A549 treated with dexamethasone at 1 μM for 4 hours (cell line): ENCODE data around the gene OR2T34. TPM values are rescaled to one million over a fixed set of nuclear protein-coding genes. Genes with fewer than 3 reads are reported as not detected.

Experiments
- total RNA-seq: library from RNA; stranded (reverse); fragments of 200-300 nt; extraction: Qiagen RNA extraction; gene quantifications from 5 replicates; pipeline ENCODE4 v1.2.3, GENCODE V29; 2022

OR2T34 gene
- total RNA-seq, result not detected in 5 replicates

GRCh38 chr1:248574657-248575056, at the start of gene OR2T34:
Gene OR2T34 (minus strand): TSS chr1:248574757. CDS start chr1:248574757, 0 bp downstream.

GRCh38 chr1:248597589-248597988, 23.0 kb upstream of the OR2T34 start, which contains the start of gene OR2T10:
Gene OR2T10 (minus strand): TSS chr1:248597700. CDS start chr1:248593768, 3,932 bp downstream.

GRCh38 chr1:248562672-248563071, 11.9 kb downstream of the OR2T34 start, which contains the start of gene OR2T29:
Gene OR2T29 (minus strand): TSS chr1:248562772. CDS start chr1:248559491, 3,281 bp downstream.

Other genes starting within 250 kb of the OR2T34 start
- not detected in 5 replicates for gene OR14C36, start 226.0 kb downstream of the OR2T34 start, total RNA-seq
- gene OR2T4, start 213.1 kb downstream of the OR2T34 start, total RNA-seq, result not detected in 5 replicates
- gene OR2T6, start 199.0 kb downstream of the OR2T34 start, total RNA-seq, result not detected in 5 replicates
- gene OR2T1, start 171.7 kb downstream of the OR2T34 start, total RNA-seq, result not detected in 5 replicates
- not detected in 5 replicates for gene OR2T2, start 129.1 kb downstream of the OR2T34 start, total RNA-seq
- not detected in 5 replicates for gene OR2T3, start 101.4 kb downstream of the OR2T34 start, total RNA-seq
- gene OR2T5, start 86.2 kb downstream of the OR2T34 start, total RNA-seq, result not detected in 5 replicates
- not detected in 5 replicates for gene OR2G6, start 66.7 kb downstream of the OR2T34 start, total RNA-seq
- gene OR2T29, start 12.0 kb downstream of the OR2T34 start, total RNA-seq, result not detected in 5 replicates
- not detected in 5 replicates for gene OR2T10, start 22.9 kb upstream of the OR2T34 start, total RNA-seq
- not detected in 5 replicates for gene OR2T11, start 60.3 kb upstream of the OR2T34 start, total RNA-seq
- not detected in 5 replicates for gene OR2T35, start 70.5 kb upstream of the OR2T34 start, total RNA-seq
- not detected in 5 replicates for gene OR2T27, start 80.8 kb upstream of the OR2T34 start, total RNA-seq
- gene OR14I1, start 128.0 kb upstream of the OR2T34 start, total RNA-seq, result not detected in 5 replicates
- gene LYPD8, start 181.0 kb upstream of the OR2T34 start, total RNA-seq, result 0.08 to 0.12 TPM (median 0.11 TPM) in 4 of 5 replicates, not detected in the other